ENCODE data around the gene MAST2.

Gene MAST2

GRCh38 chr1:46041974-46042373 is 238.6 kb downstream of the MAST2 start:
- H2AFZ ChIP-seq (ENCODE audit: low read length): no peak overlapping the region
- H3K36me3 ChIP-seq (ENCODE audit: insufficient read depth, low read length): peaks cover 90% of the 10 kb centered on the region
- no peaks in the 10 kb centered on the region for H3K27me3 ChIP-seq (ENCODE audit: insufficient read depth, low read length, poor library complexity, severe bottlenecking)
- no peak overlapping the region for H3K9ac ChIP-seq (ENCODE audit: low read depth, low read length, poor library complexity, severe bottlenecking)
- peaks cover 9% of the 10 kb centered on the region for H3K4me1 ChIP-seq (ENCODE audit: insufficient read depth, low read length, poor library complexity, severe bottlenecking)
- no peaks in the 10 kb centered on the region for H3K9me2 ChIP-seq (replicated peaks; ENCODE audit: low read depth, low read length)
- H3F3A ChIP-seq (ENCODE audit: low read depth): no peaks in the 10 kb centered on the region
- H3K4me3 ChIP-seq (ENCODE audit: low read length, poor library complexity, severe bottlenecking): no peak overlapping the region
- TF ChIP-seq CTCF (conservative IDR thresholded peaks at IDR 0.05; ENCODE audit: low read length) (no peak), EZH2phosphoT487 (IDR thresholded peaks at IDR 0.05; ENCODE audit: borderline replicate concordance) (no peak)
- no peak overlapping the region for H3K4me2 ChIP-seq (ENCODE audit: low read depth, low read length, poor library complexity, severe bottlenecking)
- H4K20me1 ChIP-seq (ENCODE audit: insufficient read depth, low read length, poor library complexity, severe bottlenecking): peaks cover 5% of the 10 kb centered on the region
- H3K79me2 ChIP-seq (ENCODE audit: insufficient read depth, low read length): no peaks in the 10 kb centered on the region
- no peaks in the 10 kb centered on the region for H3K9me3 ChIP-seq (ENCODE audit: insufficient read depth, low read depth, low read length)

DNA sequence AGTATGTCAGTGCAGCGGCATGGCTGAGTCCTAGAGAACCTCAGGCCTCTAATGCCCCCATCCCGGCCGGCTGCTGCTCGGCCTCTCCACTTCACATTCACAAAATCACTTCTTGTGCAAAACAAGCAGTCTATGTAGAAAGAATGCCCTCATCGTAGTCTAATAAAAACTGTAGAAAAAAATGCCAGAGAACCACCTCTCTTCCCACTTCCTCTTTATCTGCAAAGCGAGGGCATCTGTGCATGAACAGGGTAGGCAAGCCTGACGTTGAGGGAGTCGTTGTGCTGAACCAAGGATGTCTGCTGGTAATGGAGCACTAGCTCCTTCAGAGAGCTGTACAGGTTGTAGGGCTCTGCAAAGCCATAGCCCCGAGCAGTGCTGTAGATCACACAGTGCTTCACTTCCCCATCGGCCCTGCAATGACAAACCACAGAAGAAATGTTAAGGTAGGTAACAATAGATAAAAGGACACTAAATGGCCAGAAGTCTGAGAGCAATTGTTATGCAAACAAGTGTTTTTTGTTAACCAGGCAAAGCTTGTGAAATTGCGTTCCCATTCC is 240.1 kb downstream of the MAST2 start:
- H3K27me3 ChIP-seq (ENCODE audit: insufficient read depth, low read length, poor library complexity, severe bottlenecking): no peaks in the 10 kb centered on the region
- H3K4me3 ChIP-seq (ENCODE audit: low read length, poor library complexity, severe bottlenecking): no peak overlapping the region
- H2AFZ ChIP-seq (ENCODE audit: low read length): no peak overlapping the region
- no peak overlapping the region for H3K9ac ChIP-seq (ENCODE audit: low read depth, low read length, poor library complexity, severe bottlenecking)
- no peaks in the 10 kb centered on the region for H3K9me3 ChIP-seq (ENCODE audit: insufficient read depth, low read depth, low read length)
- no peaks in the 10 kb centered on the region for H3K9me2 ChIP-seq (replicated peaks; ENCODE audit: low read depth, low read length)
- H3K79me2 ChIP-seq (ENCODE audit: insufficient read depth, low read length): no peaks in the 10 kb centered on the region
- TF ChIP-seq CTCF (conservative IDR thresholded peaks at IDR 0.05; ENCODE audit: low read length) (no peak), EZH2phosphoT487 (IDR thresholded peaks at IDR 0.05; ENCODE audit: borderline replicate concordance) (no peak)
- peaks cover 5% of the 10 kb centered on the region for H4K20me1 ChIP-seq (ENCODE audit: insufficient read depth, low read length, poor library complexity, severe bottlenecking)
- peaks cover 9% of the 10 kb centered on the region for H3K4me1 ChIP-seq (ENCODE audit: insufficient read depth, low read length, poor library complexity, severe bottlenecking)
- no peaks in the 10 kb centered on the region for H3F3A ChIP-seq (ENCODE audit: low read depth)
- peaks cover 93% of the 10 kb centered on the region for H3K36me3 ChIP-seq (ENCODE audit: insufficient read depth, low read length)
- H3K4me2 ChIP-seq (ENCODE audit: low read depth, low read length, poor library complexity, severe bottlenecking): no peak overlapping the region

DNA sequence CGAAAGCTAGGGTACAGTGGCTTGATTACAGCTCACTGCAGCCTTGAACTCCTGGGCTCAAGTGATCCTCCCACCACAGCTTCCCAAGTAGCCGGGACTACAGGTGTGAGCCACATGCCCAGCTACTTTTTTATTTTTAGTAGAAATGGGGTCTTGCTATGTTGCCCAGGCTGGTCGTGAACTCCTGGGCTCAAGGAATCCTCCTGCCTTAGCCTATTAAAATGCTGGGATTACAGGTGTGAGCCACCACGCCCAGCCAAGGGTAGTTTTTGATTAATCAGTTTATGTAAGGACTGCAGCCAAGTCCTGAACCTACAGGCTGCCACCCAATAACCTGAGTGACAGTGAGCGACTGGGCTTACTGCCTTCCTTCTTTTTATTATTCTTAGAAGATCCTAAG is 240.7 kb downstream of the MAST2 start:
- Histone ChIP-seq H3K4me1 (ENCODE audit: insufficient read depth, low read length, poor library complexity, severe bottlenecking) (peaks cover 9% of the 10 kb centered on the region), H3F3A (ENCODE audit: low read depth) (no peaks in the 10 kb centered on the region)

More for the DNA sequence above, 240.7 kb downstream of the MAST2 start:
- no peak overlapping the region for H3K4me2 ChIP-seq (ENCODE audit: low read depth, low read length, poor library complexity, severe bottlenecking)
- no peaks in the 10 kb centered on the region for H3K9me2 ChIP-seq (replicated peaks; ENCODE audit: low read depth, low read length)
- peaks cover 5% of the 10 kb centered on the region for H4K20me1 ChIP-seq (ENCODE audit: insufficient read depth, low read length, poor library complexity, severe bottlenecking)
- H3K27me3 ChIP-seq (ENCODE audit: insufficient read depth, low read length, poor library complexity, severe bottlenecking): no peaks in the 10 kb centered on the region
- H3K9ac ChIP-seq (ENCODE audit: low read depth, low read length, poor library complexity, severe bottlenecking): no peak overlapping the region
- H3K79me2 ChIP-seq (ENCODE audit: insufficient read depth, low read length): peaks cover 2% of the 10 kb centered on the region; the same call in 1 of the 2 replicates
- no peak overlapping the region for H2AFZ ChIP-seq (ENCODE audit: low read length)
- H3K4me3 ChIP-seq (ENCODE audit: low read length, poor library complexity, severe bottlenecking): no peak overlapping the region
- H3K36me3 ChIP-seq (ENCODE audit: insufficient read depth, low read length): peaks cover 94% of the 10 kb centered on the region
- TF ChIP-seq CTCF (conservative IDR thresholded peaks at IDR 0.05; ENCODE audit: low read length): no peak
- TF ChIP-seq EZH2phosphoT487 (IDR thresholded peaks at IDR 0.05; ENCODE audit: borderline replicate concordance): no peak
- no peaks in the 10 kb centered on the region for H3K9me3 ChIP-seq (ENCODE audit: insufficient read depth, low read depth, low read length)

All from Loucy (cell line).